NT2/D1 (cell line): ENCODE measurements around the gene CLEC18B.
"Not testable (repeated sequence)": the region's sequence is repeated elsewhere in the genome, so short reads cannot be mapped to it uniquely, and the experiment has no call there.

Source experiments
- SUZ12 ChIP-seq: IDR thresholded peaks from 2 replicates; pipeline ENCODE4 v1.6.1; 2011; ENCODE audit not compliant: insufficient read length, insufficient read depth; ENCODE audit errors: extremely low read depth
- ZNF274 ChIP-seq: IDR thresholded peaks from 2 replicates; pipeline ENCODE4 v1.6.1; 2011; ENCODE audit warnings: mild to moderate bottlenecking, low read depth, low read length

GRCh38 chr16:74420612-74421481, at the start of gene CLEC18B:
- not testable (repeated sequence) for TF ChIP-seq SUZ12, ZNF274
